Thyroid gland (tissue), 4 donors: Measurements from ENCODE around the gene PTPRT.

Experiments used
- CTCF ChIP-seq, 6 experiments: fragments of 200-600 bp in 3 of 6; fragments of 450-650 bp in 3 of 6; sonication (generic) in 3 of 6; IDR thresholded peaks; one replicate each; pipeline ENCODE4 v1.5.1; 2016 to 2019; ENCODE audit warnings: antibody characterized with exemption in 6 of 6, mild to moderate bottlenecking in 2 of 6, inconsistent platforms in 1 of 6, moderate library complexity in 1 of 6
- POLR2A ChIP-seq, 2 donors: fragments of 450-650 bp; IDR thresholded peaks; one replicate each; pipeline ENCODE4 v1.6.1; 2017; ENCODE audit warnings: antibody characterized with exemption in 2 of 2, mild to moderate bottlenecking in 2 of 2, moderate library complexity in 1 of 2

GRCh38 chr20:43220612-43221011 is 30.9 kb upstream of the PTPRT start:
- no peak for TF ChIP-seq CTCF (IDR thresholded peaks at IDR 0.05)
- no peak for TF ChIP-seq POLR2A (IDR thresholded peaks at IDR 0.05)
